Heart left ventricle (tissue), 13 donors: ENCODE data around the gene AFAP1.

Source experiments
- CTCF ChIP-seq, 12 donors: fragments of 200-600 bp; sonication (generic) in 4 of 12; IDR thresholded peaks; one replicate each; pipeline versions ENCODE4 v1.5.0 to v1.8.0; 2018 to 2022; ENCODE audit warnings: antibody characterized with exemption in 12 of 12, mild to moderate bottlenecking in 5 of 12
- POLR2A ChIP-seq, 2 donors: fragments of 450-650 bp; IDR thresholded peaks; one replicate each; pipeline ENCODE4 v1.6.1; 2017; ENCODE audit warnings: antibody characterized with exemption in 2 of 2, mild to moderate bottlenecking in 2 of 2, moderate library complexity in 2 of 2
- donor health status: ischemic (EF 13 %, LVEDD 7.1; RV severe dilation, severe dysfunction).
- donor health status: DM: no; HTN: yes; CAD: no.
- donor health status: DM: no; HTN: no; CAD: no.
- donor health status: ischemic (EF 25% LVEDD 6.9; RV normal size, moderate dysfunction).
- donor health status: ischemic (EF 25% LVEDD 5.7; RV mildly dilated, moderate dysfunction).
- donor health status: ischemic (EF 35%, LVEDD 5.7; RV mildly dilated, moderate dysfunction).
- donor health status: nonischemic (EF 11% LVEDD 7.7; RV severe dilation, severe dysfunction).
- donor health status: DM: yes; HTN: yes; CAD: no.
- donor health status: PGD.
- donor health status: ischemic (EF 29% LVEDD 5.4; RV normal size, mild dysfunction).
- donor health status: nonischemic (EF 23%, LVEDD 6.1; RV moderate dilation, normal function).

GRCh38 chr4:7970361-7970946 lies 30.8 kb upstream of the AFAP1 start:
- TF ChIP-seq POLR2A (IDR thresholded peaks at IDR 0.05), result no peak
- no peak for TF ChIP-seq CTCF (IDR thresholded peaks at IDR 0.05)
